ENCODE data around the gene TOP1.

GRCh38 chr20:41082306-41082705, 53.7 kb downstream of the TOP1 start:
- TF ChIP-seq YY1 (IDR thresholded peaks at IDR 0.05; ENCODE audit: insufficient read depth, insufficient read length) (no peak), SUZ12 (IDR thresholded peaks at IDR 0.05; ENCODE audit: extremely low read depth, insufficient read depth, insufficient read length) (no peak)
